CD14-positive monocyte (primary cell): Measurements from ENCODE around the gene RRN3. TPM values are rescaled to one million over a fixed set of nuclear protein-coding genes. Genes with fewer than 3 reads are reported as not detected.

ENCODE experiments used
- DNase-seq, 3 donors: peaks; one replicate each; pipeline ENCODE4 v3.0.0-alpha.2; 2011 to 2022
- H2AFZ ChIP-seq: 2 replicates; pipeline ENCODE4 v1.6.0; 2012; ENCODE audit warnings: mild to moderate bottlenecking, low read depth, low read length, inconsistent platforms; ENCODE audit not compliant: insufficient read depth, poor library complexity, severe bottlenecking
- H3K27ac ChIP-seq, 2 donors: 1 replicate in 1 of 2; 2 replicates in 1 of 2; pipeline ENCODE4 v1.5.1; 2012 to 2013; ENCODE audit warnings: low read length in 2 of 2, control low read depth in 1 of 2, inconsistent platforms in 1 of 2, low read depth in 1 of 2, mild to moderate bottlenecking in 1 of 2
- H3K27me3 ChIP-seq, 2 donors: one replicate each; pipeline versions ENCODE4 v1.6.0 to v1.6.1; 2011 to 2013; ENCODE audit warnings: low read length in 2 of 2; ENCODE audit not compliant: control insufficient read depth in 2 of 2, insufficient read depth in 2 of 2
- H3K36me3 ChIP-seq, 2 donors: replicated peaks in 1 of 2; 1 replicate in 1 of 2; 2 replicates in 1 of 2; pipeline versions ENCODE4 v1.5.1 to v1.6.1; 2012 to 2013; ENCODE audit warnings: low read length in 2 of 2, control low read depth in 1 of 2, inconsistent platforms in 1 of 2, mild to moderate bottlenecking in 1 of 2; ENCODE audit not compliant: insufficient read depth in 2 of 2, control insufficient read depth in 1 of 2
- H3K4me1 ChIP-seq, 2 donors: 1 replicate in 1 of 2; 2 replicates in 1 of 2; pipeline versions ENCODE4 v1.5.1 to v1.6.1; 2012 to 2013; ENCODE audit warnings: low read length in 2 of 2, control low read depth in 1 of 2, inconsistent platforms in 1 of 2, mild to moderate bottlenecking in 1 of 2, moderate library complexity in 1 of 2; ENCODE audit not compliant: insufficient read depth in 2 of 2, control insufficient read depth in 1 of 2
- H3K4me2 ChIP-seq: replicated peaks from 2 replicates; pipeline ENCODE3; 2012; ENCODE audit warnings: low read length, moderate library complexity, mild to moderate bottlenecking; ENCODE audit not compliant: poor library complexity, severe bottlenecking; ENCODE audit errors: extremely low read depth
- H3K4me3 ChIP-seq, 3 experiments: fragments of 200-600 bp in 1 of 3; sonication (generic) in 1 of 3; replicated peaks in 1 of 3; 1 replicate in 2 of 3; 2 replicates in 1 of 3; pipeline ENCODE4 v1.5.1; 2011 to 2013; ENCODE audit warnings: low read length in 3 of 3, mild to moderate bottlenecking in 3 of 3, control low read depth in 2 of 3, low read depth in 2 of 3, inconsistent platforms in 1 of 3, moderate library complexity in 1 of 3
- H3K79me2 ChIP-seq: 2 replicates; pipeline ENCODE4 v1.6.0; 2012; ENCODE audit warnings: mild to moderate bottlenecking, control low read depth, inconsistent platforms, low read length, moderate library complexity; ENCODE audit not compliant: insufficient read depth
- H3K9ac ChIP-seq: 2 replicates; pipeline ENCODE4 v1.6.0; 2017; ENCODE audit warnings: low read length, mild to moderate bottlenecking; ENCODE audit not compliant: insufficient read depth, poor library complexity, severe bottlenecking
- H3K9me3 ChIP-seq, 2 donors: replicated peaks in 1 of 2; 1 replicate in 1 of 2; 2 replicates in 1 of 2; pipeline versions ENCODE4 v1.5.1 to v1.6.1; 2012 to 2013; ENCODE audit warnings: low read length in 2 of 2, control low read depth in 1 of 2; ENCODE audit not compliant: control insufficient read depth in 1 of 2, insufficient read depth in 1 of 2
- H4K20me1 ChIP-seq: 2 replicates; pipeline ENCODE4 v1.6.0; 2012; ENCODE audit warnings: mild to moderate bottlenecking, low read length, control low read depth, moderate library complexity; ENCODE audit not compliant: insufficient read depth
- H3K27ac Mint-ChIP-seq, 7 donors: one replicate each; pipeline ENCODE4 v1.8.0; 2020; ENCODE audit warnings: mild to moderate bottlenecking in 7 of 7, mixed read lengths in 7 of 7, moderate library complexity in 6 of 7, inconsistent platforms in 2 of 7
- H3K27me3 Mint-ChIP-seq, 3 donors: one replicate each; pipeline ENCODE4 v1.8.0; 2021 to 2022; ENCODE audit warnings: low read depth in 3 of 3, mild to moderate bottlenecking in 3 of 3, mixed read lengths in 3 of 3, moderate library complexity in 3 of 3, inconsistent platforms in 1 of 3
- H3K36me3 Mint-ChIP-seq, 2 donors: one replicate each; pipeline ENCODE4 v1.8.0; 2020; ENCODE audit warnings: mixed read lengths in 2 of 2, inconsistent platforms in 1 of 2, mild to moderate bottlenecking in 1 of 2
- H3K4me1 Mint-ChIP-seq: one replicate; pipeline ENCODE4 v1.8.0; 2020; ENCODE audit warnings: mild to moderate bottlenecking, mixed read lengths
- H3K4me3 Mint-ChIP-seq, 2 donors: one replicate each; pipeline ENCODE4 v1.8.0; 2020; ENCODE audit warnings: mild to moderate bottlenecking in 2 of 2, mixed read lengths in 2 of 2, moderate library complexity in 1 of 2
- H3K9me3 Mint-ChIP-seq, 7 donors: one replicate each; pipeline ENCODE4 v1.8.0; 2020 to 2022; ENCODE audit warnings: mixed read lengths in 7 of 7, mild to moderate bottlenecking in 6 of 7, moderate library complexity in 6 of 7, inconsistent platforms in 2 of 7
- WGBS: methylation state at CpG from one replicate; pipeline ENCODE4 v1.1.5; 2013; ENCODE audit warnings: missing lambda C conversion rate; ENCODE audit not compliant: insufficient coverage; 5-methylcytosine and 5-hydroxymethylcytosine counted together
- intact Hi-C, 2 donors: fragments of 100-400 bp; cut with micrococcal nuclease; formaldehyde crosslinking; loops; one replicate each; pipeline versions ENCODE4 v1.15.0 to v1.15.1; 2023
- polyA plus RNA-seq, 3 donors: library from polyadenylated mRNA; depleted of rRNA in 1 of 3; unstranded in 2 of 3; stranded (reverse) in 1 of 3; fragments of 300-500 nt in 2 of 3; fragments of >200 nt in 1 of 3; fragmentation: Illumina TruSeq in 2 of 3; gene quantifications; 1 replicate in 2 of 3; 2 replicates in 1 of 3; pipeline ENCODE4 v1.2.3, GENCODE V29; 2012 to 2021
- TF ChIP-seq, protein P1 (sequence below): fragments of 200-600 bp; IDR thresholded peaks from one replicate; pipeline ENCODE4 v1.8.0; 2022; ENCODE audit warnings: antibody characterized with exemption, mild to moderate bottlenecking

Gene RRN3
- polyA plus RNA-seq, 3 donors, result 4.3 to 9.2 (median 9.1) TPM

DNA sequence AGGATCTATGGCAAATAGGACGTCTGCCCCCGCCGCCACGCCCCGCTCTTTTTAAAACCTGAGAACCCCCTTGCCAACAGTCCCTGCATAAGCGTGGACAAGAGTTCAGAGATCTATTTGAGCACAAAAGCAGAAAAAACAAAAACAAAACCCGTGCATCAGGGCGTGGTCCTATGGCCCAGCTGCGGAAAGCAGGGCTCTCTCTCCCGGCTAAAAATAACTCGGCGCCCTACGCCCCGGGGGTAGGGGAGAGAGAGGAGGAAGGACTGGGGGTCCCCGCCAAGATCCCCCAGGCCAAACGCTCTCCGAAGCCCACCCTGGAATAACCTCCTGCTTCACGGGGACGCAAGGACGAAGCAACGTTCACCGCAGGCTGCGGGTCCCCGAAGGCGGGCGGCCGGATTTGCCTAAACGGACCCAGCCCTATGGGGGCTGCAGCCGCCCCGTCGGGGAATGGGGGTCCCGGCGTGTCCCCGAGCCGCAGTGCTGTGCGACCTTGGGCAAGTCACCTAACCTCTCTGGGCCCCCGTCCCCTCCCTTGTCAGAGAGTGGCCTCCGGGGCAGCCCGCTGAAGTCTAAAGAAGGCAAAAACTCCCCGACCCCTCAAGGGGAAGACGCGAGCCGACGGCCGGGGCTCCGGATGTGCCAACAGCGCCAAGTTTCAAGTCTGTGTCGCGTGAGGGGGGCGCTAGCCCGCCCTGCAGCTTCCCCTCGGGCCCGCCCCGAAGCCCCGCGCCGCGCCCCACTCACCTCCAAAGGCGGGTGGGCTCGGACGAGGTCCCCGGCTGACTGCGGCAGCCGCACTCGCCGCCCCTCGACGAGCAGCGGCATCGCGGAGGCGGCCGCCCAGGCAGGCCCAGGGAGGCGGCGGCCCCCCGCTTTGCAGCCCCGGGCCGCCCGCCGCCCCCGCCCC, 38.7 kb downstream of the RRN3 start:
- Mint-ChIP-seq H3K36me3 (peaks cover 15 to 18% of the 10 kb centered on the region in 2 donors), H3K4me3 (peak overlapping the region; percentile 83 to 94), H3K4me1 (peaks cover 24% of the 10 kb centered on the region), H3K27ac (peak overlapping the region; percentile 32 to 86 (median 64)), H3K9me3 (no peaks in the 10 kb centered on the region), H3K27me3 (peaks cover 0 to 2% (median 0%) of the 10 kb centered on the region in 3 donors)
- no peaks in the 10 kb centered on the region for H4K20me1 ChIP-seq
- intact Hi-C loops, result no loop called here
- peaks cover 0 to 19% of the 10 kb centered on the region in 2 donors for H3K36me3 ChIP-seq
- peak overlapping the region in 1 of 2 donors; percentile 70 for H3K27ac ChIP-seq
- H3K9me3 ChIP-seq, result no peaks in the 10 kb centered on the region
- TF ChIP-seq, protein P1, sequence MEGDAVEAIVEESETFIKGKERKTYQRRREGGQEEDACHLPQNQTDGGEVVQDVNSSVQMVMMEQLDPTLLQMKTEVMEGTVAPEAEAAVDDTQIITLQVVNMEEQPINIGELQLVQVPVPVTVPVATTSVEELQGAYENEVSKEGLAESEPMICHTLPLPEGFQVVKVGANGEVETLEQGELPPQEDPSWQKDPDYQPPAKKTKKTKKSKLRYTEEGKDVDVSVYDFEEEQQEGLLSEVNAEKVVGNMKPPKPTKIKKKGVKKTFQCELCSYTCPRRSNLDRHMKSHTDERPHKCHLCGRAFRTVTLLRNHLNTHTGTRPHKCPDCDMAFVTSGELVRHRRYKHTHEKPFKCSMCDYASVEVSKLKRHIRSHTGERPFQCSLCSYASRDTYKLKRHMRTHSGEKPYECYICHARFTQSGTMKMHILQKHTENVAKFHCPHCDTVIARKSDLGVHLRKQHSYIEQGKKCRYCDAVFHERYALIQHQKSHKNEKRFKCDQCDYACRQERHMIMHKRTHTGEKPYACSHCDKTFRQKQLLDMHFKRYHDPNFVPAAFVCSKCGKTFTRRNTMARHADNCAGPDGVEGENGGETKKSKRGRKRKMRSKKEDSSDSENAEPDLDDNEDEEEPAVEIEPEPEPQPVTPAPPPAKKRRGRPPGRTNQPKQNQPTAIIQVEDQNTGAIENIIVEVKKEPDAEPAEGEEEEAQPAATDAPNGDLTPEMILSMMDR, result no peak
- H3K4me3 ChIP-seq, result peak overlapping the region; percentile 86 to 97 (median 95)
- H3K4me1 ChIP-seq, result peaks cover 29 to 30% of the 10 kb centered on the region in 2 donors
- peak overlapping the region; percentile 96 for H2AFZ ChIP-seq
- H3K27me3 ChIP-seq, result no peaks in the 10 kb centered on the region
- 1% methylated on average over 72 of the region's 81 CpGs for WGBS
- peaks cover 29% of the 10 kb centered on the region for H3K79me2 ChIP-seq
- peak; percentile 32 to 52 (median 40) for DNase-seq
- H3K4me2 ChIP-seq, result peak overlapping the region; percentile 95
- H3K9ac ChIP-seq, result peak overlapping the region; percentile 74

DNA sequence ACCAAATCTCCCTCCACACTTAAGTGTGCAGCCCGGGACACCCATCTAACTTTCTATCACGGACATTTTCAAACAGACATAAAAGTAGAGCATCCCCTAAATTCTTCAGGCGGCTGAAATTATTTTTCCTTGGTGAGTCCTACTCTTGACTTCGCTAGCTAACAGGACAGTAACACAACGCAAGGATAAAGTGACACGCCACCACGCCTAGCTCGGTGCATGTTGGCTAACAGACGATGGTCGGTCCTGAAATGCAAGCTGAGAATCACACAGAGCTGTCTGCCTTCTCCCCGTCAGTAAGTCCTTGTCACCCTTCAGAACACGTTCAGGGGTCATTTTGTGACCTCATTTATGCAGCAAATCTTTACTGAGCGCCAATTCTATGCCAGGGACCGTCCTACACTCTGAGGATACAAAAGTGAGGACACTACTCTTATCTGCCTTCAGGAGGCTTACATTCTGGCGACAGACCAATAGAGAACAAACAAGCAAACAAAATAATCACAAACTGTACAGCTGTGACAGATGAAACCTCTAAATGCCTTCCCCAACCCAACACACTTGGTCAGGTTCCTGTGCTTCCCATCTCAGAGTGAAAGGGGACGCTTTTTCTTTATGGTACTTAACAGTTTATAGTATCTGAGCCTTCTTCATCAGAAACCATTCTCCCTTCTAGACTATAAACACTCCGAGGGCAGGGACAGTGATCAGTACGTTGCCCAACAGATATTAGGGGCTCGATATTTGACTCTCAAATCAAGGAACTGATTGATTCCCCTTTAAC, 39.5 kb downstream of the RRN3 start:
- peaks cover 29 to 30% of the 10 kb centered on the region in 2 donors for H3K4me1 ChIP-seq
- Mint-ChIP-seq H3K36me3 (peaks cover 9 to 10% of the 10 kb centered on the region in 2 donors), H3K27ac (peak overlapping the region in 4 of 7 donors; percentile 44 to 86 (median 72)), H3K27me3 (peaks cover 0 to 2% (median 0%) of the 10 kb centered on the region in 3 donors), H3K4me3 (peak overlapping the region; percentile 83 to 94), H3K4me1 (peaks cover 24% of the 10 kb centered on the region), H3K9me3 (no peaks in the 10 kb centered on the region)
- TF ChIP-seq, protein P1, result no peak
- H3K36me3 ChIP-seq, result peaks cover 0 to 10% of the 10 kb centered on the region in 2 donors
- intact Hi-C loops, result no loop called here
- DNase-seq, result no peak
- H3K4me3 ChIP-seq, result peak overlapping the region; percentile 86 to 97 (median 95)
- peaks cover 29% of the 10 kb centered on the region for H3K79me2 ChIP-seq
- WGBS, result 90% methylated on average over 17 of the region's 19 CpGs
- H2AFZ ChIP-seq, result peak overlapping the region; percentile 96
- H3K27me3 ChIP-seq, result no peaks in the 10 kb centered on the region
- peak overlapping the region; percentile 95 for H3K4me2 ChIP-seq
- H3K9me3 ChIP-seq, result no peaks in the 10 kb centered on the region
- H3K27ac ChIP-seq, result no peak overlapping the region
- H3K9ac ChIP-seq, result peak overlapping the region; percentile 74
- H4K20me1 ChIP-seq, result no peaks in the 10 kb centered on the region
